Sigmoid colon (tissue), 7 donors: ENCODE results near the gene GLRA3. TPM values are rescaled to one million over a fixed set of nuclear protein-coding genes. Genes with fewer than 3 reads are reported as not detected.

ENCODE experiments used
- DNase-seq: peaks from one replicate; pipeline ENCODE4 v3.0.0-alpha.2; 2019
- H3K27ac ChIP-seq, 4 donors: fragments of 200-600 bp; sonication (generic); one replicate each; pipeline ENCODE4 v1.5.1; 2016 to 2019; ENCODE audit warnings: mild to moderate bottlenecking in 1 of 4
- H3K27me3 ChIP-seq, 3 donors: fragments of 200-600 bp; sonication (generic); one replicate each; pipeline ENCODE4 v1.5.1; 2019; ENCODE audit warnings: mild to moderate bottlenecking in 1 of 3
- H3K36me3 ChIP-seq, 4 donors: fragments of 200-600 bp; sonication (generic); one replicate each; pipeline ENCODE4 v1.5.1; 2016 to 2019
- H3K4me1 ChIP-seq, 4 donors: fragments of 200-600 bp; sonication (generic); one replicate each; pipeline ENCODE4 v1.5.1; 2017 to 2019
- H3K4me3 ChIP-seq, 4 donors: fragments of 200-600 bp; sonication (generic); one replicate each; pipeline ENCODE4 v1.5.1; 2017 to 2019; ENCODE audit warnings: mild to moderate bottlenecking in 2 of 4, moderate library complexity in 1 of 4
- H3K9me3 ChIP-seq, 4 donors: fragments of 200-600 bp in 3 of 4; sonication (generic) in 3 of 4; one replicate each; pipeline versions ENCODE4 v1.5.1 to v1.6.1; 2013 to 2019
- EP300 ChIP-seq, 4 donors: sonication (generic); formaldehyde crosslinking; IDR thresholded peaks; one replicate each; pipeline ENCODE4 v1.6.1; 2017; ENCODE audit warnings: antibody characterized with exemption in 4 of 4
- POLR2A ChIP-seq, 2 donors: fragments of 450-650 bp; IDR thresholded peaks; one replicate each; pipeline ENCODE4 v1.6.1; 2016; ENCODE audit warnings: antibody characterized with exemption in 2 of 2, mild to moderate bottlenecking in 2 of 2, moderate library complexity in 2 of 2
- POLR2AphosphoS5 ChIP-seq, 4 donors: sonication (generic); formaldehyde crosslinking; IDR thresholded peaks; one replicate each; pipeline ENCODE4 v1.6.1; 2017; ENCODE audit warnings: antibody characterized with exemption in 4 of 4
- WGBS, 2 donors: extraction: QIAGEN DNeasy Blood & Tissue Kit; methylation state at CpG; one replicate each; pipeline ENCODE4 v1.1.7; 2013; 5-methylcytosine and 5-hydroxymethylcytosine counted together
- intact Hi-C: fragments of 100-400 bp; cut with DNase I; formaldehyde crosslinking; loops from one replicate; pipeline ENCODE4 v1.15.1; 2023
- polyA plus RNA-seq, 3 donors: library from polyadenylated mRNA; stranded (reverse); fragments of 200-250 nt; gene quantifications; one replicate each; pipeline ENCODE4 v1.2.3, GENCODE V29; 2013
- total RNA-seq, 4 donors: library from RNA; depleted of rRNA; stranded (reverse); fragments of >200 nt; gene quantifications; one replicate each; pipeline ENCODE4 v1.1.0, GENCODE V29; 2016
- TF ChIP-seq, protein P1 (sequence below), 4 experiments: fragments of 450-650 bp in 3 of 4; fragments of 200-600 bp in 1 of 4; IDR thresholded peaks; one replicate each; pipeline ENCODE4 v1.5.1; 2016 to 2019; ENCODE audit warnings: antibody characterized with exemption in 4 of 4, mild to moderate bottlenecking in 3 of 4, moderate library complexity in 2 of 4
- donor health status: healthy with polysubstance abuse.
- donor health status: Bipolar disorder and iron deficiency.
- donor health status: healthy.

GLRA3 gene
- total and polyA plus RNA-seq, 7 donors, result under 0.01 to 0.33 (median 0.04) TPM; not detected in 2

DNA sequence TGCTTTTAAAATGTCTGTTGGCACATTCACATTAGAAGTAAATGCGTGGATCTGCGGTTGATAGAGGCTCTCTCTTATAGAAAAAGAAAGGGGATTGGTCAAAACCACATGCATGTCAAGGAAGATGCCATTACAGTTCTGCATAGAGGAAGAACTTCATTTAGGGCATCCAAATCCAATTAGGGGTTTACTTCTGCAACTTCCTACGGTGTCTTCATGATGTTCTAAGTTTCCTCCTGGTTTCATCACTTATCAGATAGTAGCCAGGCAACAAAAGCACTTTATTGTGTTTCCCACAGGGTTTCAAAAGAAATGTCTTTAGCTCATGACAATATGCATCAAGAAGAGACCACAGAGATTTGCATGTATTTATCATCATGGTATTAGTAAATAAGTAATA is 170.8 kb downstream of the GLRA3 start:
- H3K4me1 ChIP-seq, result no peaks in the 10 kb centered on the region
- no peak for DNase-seq
- no peaks in the 10 kb centered on the region for H3K9me3 ChIP-seq
- 75 to 85% methylated on average over 3 of the region's 3 CpGs for WGBS, 2 donors
- H3K27ac ChIP-seq, result no peak overlapping the region
- TF ChIP-seq, protein P1, sequence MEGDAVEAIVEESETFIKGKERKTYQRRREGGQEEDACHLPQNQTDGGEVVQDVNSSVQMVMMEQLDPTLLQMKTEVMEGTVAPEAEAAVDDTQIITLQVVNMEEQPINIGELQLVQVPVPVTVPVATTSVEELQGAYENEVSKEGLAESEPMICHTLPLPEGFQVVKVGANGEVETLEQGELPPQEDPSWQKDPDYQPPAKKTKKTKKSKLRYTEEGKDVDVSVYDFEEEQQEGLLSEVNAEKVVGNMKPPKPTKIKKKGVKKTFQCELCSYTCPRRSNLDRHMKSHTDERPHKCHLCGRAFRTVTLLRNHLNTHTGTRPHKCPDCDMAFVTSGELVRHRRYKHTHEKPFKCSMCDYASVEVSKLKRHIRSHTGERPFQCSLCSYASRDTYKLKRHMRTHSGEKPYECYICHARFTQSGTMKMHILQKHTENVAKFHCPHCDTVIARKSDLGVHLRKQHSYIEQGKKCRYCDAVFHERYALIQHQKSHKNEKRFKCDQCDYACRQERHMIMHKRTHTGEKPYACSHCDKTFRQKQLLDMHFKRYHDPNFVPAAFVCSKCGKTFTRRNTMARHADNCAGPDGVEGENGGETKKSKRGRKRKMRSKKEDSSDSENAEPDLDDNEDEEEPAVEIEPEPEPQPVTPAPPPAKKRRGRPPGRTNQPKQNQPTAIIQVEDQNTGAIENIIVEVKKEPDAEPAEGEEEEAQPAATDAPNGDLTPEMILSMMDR (IDR thresholded peaks at IDR 0.05), result no peak
- TF ChIP-seq POLR2A (IDR thresholded peaks at IDR 0.05) (no peak), POLR2AphosphoS5 (IDR thresholded peaks at IDR 0.05) (no peak), EP300 (IDR thresholded peaks at IDR 0.05) (no peak)
- no peaks in the 10 kb centered on the region for H3K36me3 ChIP-seq
- intact Hi-C loops, result no loop called here
- H3K27me3 ChIP-seq, result no peaks in the 10 kb centered on the region
- H3K4me3 ChIP-seq, result no peak overlapping the region

DNA sequence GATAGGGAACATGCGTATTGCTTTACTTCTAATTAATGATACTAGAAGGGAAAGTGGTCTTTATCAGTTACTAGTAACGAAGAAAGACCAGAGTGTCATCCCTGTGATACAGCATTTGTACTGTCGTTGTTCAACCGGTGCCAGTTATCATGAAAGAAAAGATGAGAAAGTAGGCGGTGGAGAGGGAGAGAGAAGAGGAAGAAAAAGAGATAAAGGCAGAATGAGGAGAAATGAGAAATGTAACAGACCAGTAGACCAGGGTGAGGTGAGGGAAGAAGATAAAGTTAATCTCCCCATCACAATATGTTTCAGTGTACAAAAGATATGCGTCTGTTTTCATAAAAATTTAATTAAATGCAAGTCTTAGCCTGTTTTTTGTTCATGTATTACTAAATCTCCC is 171.6 kb downstream of the GLRA3 start:
- 84 to 90% methylated on average over 6 of the region's 6 CpGs for WGBS, 2 donors
- no peak for DNase-seq
- no peaks in the 10 kb centered on the region for H3K36me3 ChIP-seq
- TF ChIP-seq EP300 (IDR thresholded peaks at IDR 0.05), result no peak
- no peak for TF ChIP-seq POLR2A (IDR thresholded peaks at IDR 0.05)
- TF ChIP-seq, protein P1 (IDR thresholded peaks at IDR 0.05), result no peak
- TF ChIP-seq POLR2AphosphoS5 (IDR thresholded peaks at IDR 0.05), result no peak
- H3K27ac ChIP-seq, result no peak overlapping the region
- H3K4me3 ChIP-seq, result no peak overlapping the region
- no peaks in the 10 kb centered on the region for H3K4me1 ChIP-seq
- intact Hi-C loops, result no loop called here
- no peaks in the 10 kb centered on the region for H3K9me3 ChIP-seq
- H3K27me3 ChIP-seq, result no peaks in the 10 kb centered on the region

DNA sequence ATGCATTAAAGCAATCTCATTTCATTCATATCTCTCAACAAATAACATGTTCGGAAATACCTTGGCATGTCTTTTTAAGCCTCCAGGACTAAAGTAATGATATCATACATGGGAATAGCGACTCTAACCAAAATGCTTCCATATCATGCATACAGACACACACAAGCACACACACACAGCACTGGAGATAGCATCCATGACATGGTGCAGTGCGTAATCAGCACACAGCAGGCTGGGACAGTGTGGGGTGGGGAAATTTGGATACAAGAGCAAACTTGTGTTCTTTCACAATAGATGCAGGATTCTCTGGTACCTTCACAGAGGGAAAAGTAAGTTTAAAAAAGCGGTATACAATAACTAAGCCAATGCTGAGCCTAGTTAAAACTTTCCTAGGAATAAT is 174.4 kb downstream of the GLRA3 start:
- no peak for DNase-seq
- intact Hi-C loops, result no loop called here

DNA sequence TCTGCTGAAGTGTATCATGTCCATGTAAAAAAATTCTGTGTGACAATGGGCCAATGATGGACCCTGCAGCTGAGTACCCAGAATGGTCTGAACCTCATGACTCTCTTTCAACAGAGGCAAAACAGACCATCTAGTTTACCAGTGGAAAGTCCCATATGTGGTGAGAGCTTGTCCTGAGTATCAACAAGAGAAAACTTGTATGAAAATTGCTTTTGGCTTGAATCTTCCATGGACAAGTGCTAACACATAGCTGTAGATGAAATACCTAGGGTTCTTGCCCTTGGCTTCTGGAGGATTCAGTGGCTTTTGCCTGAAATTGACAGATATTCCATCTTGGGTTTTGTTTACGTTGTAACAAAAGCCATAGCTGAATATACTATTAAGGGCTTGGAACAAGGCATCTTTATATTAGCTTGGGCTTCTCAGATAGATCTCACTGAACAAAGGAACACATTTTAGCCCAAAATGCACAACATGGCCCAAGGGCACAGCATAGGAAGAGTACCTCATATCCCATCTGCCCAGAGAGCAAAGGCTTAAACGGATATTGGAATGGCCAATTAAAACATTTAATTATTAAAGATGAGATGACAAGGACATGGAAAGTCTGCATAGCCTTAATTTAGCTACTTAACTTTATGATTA is 178.2 kb downstream of the GLRA3 start:
- intact Hi-C loops, result no loop called here
- Histone ChIP-seq H3K36me3 (no peaks in the 10 kb centered on the region), H3K27ac (no peak overlapping the region), H3K4me3 (no peak overlapping the region), H3K9me3 (no peaks in the 10 kb centered on the region), H3K4me1 (no peaks in the 10 kb centered on the region), H3K27me3 (no peaks in the 10 kb centered on the region)
- 72 to 83% methylated on average over 2 of the region's 2 CpGs for WGBS, 2 donors
- TF ChIP-seq POLR2AphosphoS5 (IDR thresholded peaks at IDR 0.05), result no peak
- TF ChIP-seq EP300 (IDR thresholded peaks at IDR 0.05), result no peak
- TF ChIP-seq, protein P1 (IDR thresholded peaks at IDR 0.05), result no peak
- TF ChIP-seq POLR2A (IDR thresholded peaks at IDR 0.05), result no peak
- no peak for DNase-seq

More for the DNA sequence above, 174.4 kb downstream of the GLRA3 start:
- Histone ChIP-seq H3K27ac (no peak overlapping the region), H3K27me3 (no peaks in the 10 kb centered on the region), H3K4me1 (no peaks in the 10 kb centered on the region), H3K36me3 (no peaks in the 10 kb centered on the region), H3K9me3 (no peaks in the 10 kb centered on the region), H3K4me3 (no peak overlapping the region)
- TF ChIP-seq POLR2AphosphoS5 (IDR thresholded peaks at IDR 0.05) (no peak), POLR2A (IDR thresholded peaks at IDR 0.05) (no peak), EP300 (IDR thresholded peaks at IDR 0.05) (no peak)
- TF ChIP-seq, protein P1 (IDR thresholded peaks at IDR 0.05), result no peak
- 76 to 89% methylated on average over 4 of the region's 4 CpGs for WGBS, 2 donors

DNA sequence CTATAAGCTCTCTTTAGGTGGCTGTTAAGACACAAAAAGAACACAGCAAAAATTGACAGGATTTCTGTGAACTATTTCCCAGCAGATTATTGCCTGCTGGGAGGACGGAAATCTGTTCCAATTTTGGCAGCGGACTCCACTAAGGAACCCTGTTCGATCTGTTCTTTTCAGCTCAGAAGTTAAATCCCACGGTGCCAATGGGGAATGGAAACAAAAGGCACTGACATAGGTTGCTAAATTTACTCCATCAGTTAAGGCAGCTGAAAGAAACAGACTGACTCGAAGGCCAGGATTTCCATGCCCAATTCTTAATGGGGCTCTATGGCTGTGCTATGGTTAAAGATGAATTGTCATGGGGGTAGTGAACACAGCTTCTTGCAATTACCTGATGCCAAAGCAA is 180.2 kb downstream of the GLRA3 start:
- Histone ChIP-seq H3K9me3 (no peaks in the 10 kb centered on the region), H3K4me1 (no peaks in the 10 kb centered on the region), H3K4me3 (no peak overlapping the region), H3K27me3 (no peaks in the 10 kb centered on the region), H3K27ac (no peak overlapping the region), H3K36me3 (no peaks in the 10 kb centered on the region)
- intact Hi-C loops, result no loop called here
- no peak for DNase-seq
- 86 to 87% methylated on average over 5 of the region's 5 CpGs for WGBS, 2 donors
- no peak for TF ChIP-seq POLR2AphosphoS5 (IDR thresholded peaks at IDR 0.05)
- TF ChIP-seq, protein P1 (IDR thresholded peaks at IDR 0.05), result no peak
